ENCODE data around the gene KRT7. TPM values are rescaled to one million over a fixed set of nuclear protein-coding genes. Genes with fewer than 3 reads are reported as not detected.

Gene KRT7
- polyA plus RNA-seq, 1 of the 3 experiments (the other 2 are of a cell fraction) = 5.4 TPM

GRCh38 chr12:52204095-52204930 lies 28.7 kb upstream of the KRT7 start (continued):
- TF ChIP-seq FOXJ3 (CRISPR knock-in tag; IDR thresholded peaks at IDR 0.05) (no peak), TCF12 (IDR thresholded peaks at IDR 0.05) (0 out of 2 replicates have a peak, but pooled peaks have one; percentile 4), FOXM1 (IDR thresholded peaks at IDR 0.05; ENCODE audit: low read depth) (no peak), SIN3A (IDR thresholded peaks at IDR 0.05; ENCODE audit: borderline replicate concordance, low read depth, low read length) (no peak)

- H3K9ac ChIP-seq = no peak overlapping the region
- CTCF ChIA-PET = interaction anchor here (1.4 to 3.6 kb wide), 2 partner anchors 74 to 180 kb away, joined by 4 to 13 read pairs; no protein-coding TSS in a partner anchor
- no peak overlapping the region for H2AFZ ChIP-seq (ENCODE audit: low read depth)
- no peaks in the 10 kb centered on the region for H3K79me2 ChIP-seq (ENCODE audit: insufficient read depth)
- WGBS (ENCODE audit: low lambda C conversion rate) = 89% methylated on average over 6 of the region's 7 CpGs
- TF ChIP-seq EP300 (IDR thresholded peaks at IDR 0.05; ENCODE audit: borderline replicate concordance in 1 of 2, low read depth in 1 of 2, low read length in 1 of 2) = no peak
- TF ChIP-seq, protein P1, sequence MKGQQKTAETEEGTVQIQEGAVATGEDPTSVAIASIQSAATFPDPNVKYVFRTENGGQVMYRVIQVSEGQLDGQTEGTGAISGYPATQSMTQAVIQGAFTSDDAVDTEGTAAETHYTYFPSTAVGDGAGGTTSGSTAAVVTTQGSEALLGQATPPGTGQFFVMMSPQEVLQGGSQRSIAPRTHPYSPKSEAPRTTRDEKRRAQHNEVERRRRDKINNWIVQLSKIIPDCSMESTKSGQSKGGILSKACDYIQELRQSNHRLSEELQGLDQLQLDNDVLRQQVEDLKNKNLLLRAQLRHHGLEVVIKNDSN (IDR thresholded peaks at IDR 0.05; ENCODE audit: borderline replicate concordance, low read depth) = no peak
- no peak for TF ChIP-seq FOXJ3 (CRISPR knock-in tag; IDR thresholded peaks at IDR 0.05)
- no peak for TF ChIP-seq SIN3A (IDR thresholded peaks at IDR 0.05; ENCODE audit: borderline replicate concordance, low read depth, low read length)
- no peak for TF ChIP-seq TAF1 (IDR thresholded peaks at IDR 0.05; ENCODE audit: borderline replicate concordance, low read depth, low read length)
- no peak for TF ChIP-seq CHD2 (IDR thresholded peaks at IDR 0.05; ENCODE audit: low read length, partially characterized antibody)
- no peak for TF ChIP-seq POLR2AphosphoS5 (IDR thresholded peaks at IDR 0.05; ENCODE audit: low read depth, low read length)
- TF ChIP-seq ELF1 (IDR thresholded peaks at IDR 0.05) = no peak
- TF ChIP-seq, protein P2, sequence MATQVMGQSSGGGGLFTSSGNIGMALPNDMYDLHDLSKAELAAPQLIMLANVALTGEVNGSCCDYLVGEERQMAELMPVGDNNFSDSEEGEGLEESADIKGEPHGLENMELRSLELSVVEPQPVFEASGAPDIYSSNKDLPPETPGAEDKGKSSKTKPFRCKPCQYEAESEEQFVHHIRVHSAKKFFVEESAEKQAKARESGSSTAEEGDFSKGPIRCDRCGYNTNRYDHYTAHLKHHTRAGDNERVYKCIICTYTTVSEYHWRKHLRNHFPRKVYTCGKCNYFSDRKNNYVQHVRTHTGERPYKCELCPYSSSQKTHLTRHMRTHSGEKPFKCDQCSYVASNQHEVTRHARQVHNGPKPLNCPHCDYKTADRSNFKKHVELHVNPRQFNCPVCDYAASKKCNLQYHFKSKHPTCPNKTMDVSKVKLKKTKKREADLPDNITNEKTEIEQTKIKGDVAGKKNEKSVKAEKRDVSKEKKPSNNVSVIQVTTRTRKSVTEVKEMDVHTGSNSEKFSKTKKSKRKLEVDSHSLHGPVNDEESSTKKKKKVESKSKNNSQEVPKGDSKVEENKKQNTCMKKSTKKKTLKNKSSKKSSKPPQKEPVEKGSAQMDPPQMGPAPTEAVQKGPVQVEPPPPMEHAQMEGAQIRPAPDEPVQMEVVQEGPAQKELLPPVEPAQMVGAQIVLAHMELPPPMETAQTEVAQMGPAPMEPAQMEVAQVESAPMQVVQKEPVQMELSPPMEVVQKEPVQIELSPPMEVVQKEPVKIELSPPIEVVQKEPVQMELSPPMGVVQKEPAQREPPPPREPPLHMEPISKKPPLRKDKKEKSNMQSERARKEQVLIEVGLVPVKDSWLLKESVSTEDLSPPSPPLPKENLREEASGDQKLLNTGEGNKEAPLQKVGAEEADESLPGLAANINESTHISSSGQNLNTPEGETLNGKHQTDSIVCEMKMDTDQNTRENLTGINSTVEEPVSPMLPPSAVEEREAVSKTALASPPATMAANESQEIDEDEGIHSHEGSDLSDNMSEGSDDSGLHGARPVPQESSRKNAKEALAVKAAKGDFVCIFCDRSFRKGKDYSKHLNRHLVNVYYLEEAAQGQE (IDR thresholded peaks at IDR 0.05; ENCODE audit: low read depth, low read length) = no peak
- no peak for TF ChIP-seq RCOR1 (IDR thresholded peaks at IDR 0.05; ENCODE audit: low read length)
- TF ChIP-seq JUND (IDR thresholded peaks at IDR 0.05) = no peak
- TF ChIP-seq, protein P3, sequence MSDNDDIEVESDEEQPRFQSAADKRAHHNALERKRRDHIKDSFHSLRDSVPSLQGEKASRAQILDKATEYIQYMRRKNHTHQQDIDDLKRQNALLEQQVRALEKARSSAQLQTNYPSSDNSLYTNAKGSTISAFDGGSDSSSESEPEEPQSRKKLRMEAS (IDR thresholded peaks at IDR 0.05; ENCODE audit: low read depth) = no peak
- TF ChIP-seq PBX3 (IDR thresholded peaks at IDR 0.05) = no peak
- TF ChIP-seq EZH2phosphoT487 (IDR thresholded peaks at IDR 0.05; ENCODE audit: borderline replicate concordance, low read depth) = no peak
- no peak for TF ChIP-seq CTCF (IDR thresholded peaks at IDR 0.05)
- no peaks in the 10 kb centered on the region for H3K36me3 ChIP-seq (replicated peaks in 1 of 2; ENCODE audit: control insufficient read depth in 1 of 2, insufficient read depth in 2 of 2, low read length in 1 of 2)
- H3K4me3 ChIP-seq (ENCODE audit: low read depth in 2 of 2, low read length in 1 of 2) = no peak overlapping the region
- no peaks in the 10 kb centered on the region for H3K9me2 ChIP-seq
- peak overlapping the region; percentile 48 to 49; a peak in 2 of 4 replicates for H3K27ac ChIP-seq (ENCODE audit: low read depth in 2 of 2, low read length in 1 of 2)
- no peaks in the 10 kb centered on the region for H3K9me3 ChIP-seq
- 0 out of 2 replicates have a peak overlapping the region, but pooled peaks have one; percentile 10 for H3K4me2 ChIP-seq
- POLR2A ChIA-PET = no interaction called here
- no peak for DNase-seq
- H3K4me1 ChIP-seq (ENCODE audit: control insufficient read depth in 1 of 2, insufficient read depth in 2 of 2, low read depth in 1 of 2, low read length in 1 of 2) = peaks cover 34 to 81% of the 10 kb centered on the region in 2 experiments
- H4K20me1 ChIP-seq (ENCODE audit: insufficient read depth) = no peaks in the 10 kb centered on the region
- peaks cover 23% of the 10 kb centered on the region for H3F3A ChIP-seq (replicated peaks; ENCODE audit: insufficient read depth)
- no peaks in the 10 kb centered on the region for H3K27me3 ChIP-seq (ENCODE audit: insufficient read depth)
These were observed 28.0 kb upstream of the KRT7 start for GRCh38 chr12:52204931-52205505.

All from SK-N-SH (cell line).